ENCODE measurements around the gene MTAP. TPM values are rescaled to one million over a fixed set of nuclear protein-coding genes. Genes with fewer than 3 reads are reported as not detected.
"Not testable (repeated sequence)": the region's sequence is repeated elsewhere in the genome, so short reads cannot be mapped to it uniquely, and the experiment has no call there.

The MTAP gene
- total RNA-seq, 2 experiments from 2014 or later: 17.2 to 17.8 TPM

DNA sequence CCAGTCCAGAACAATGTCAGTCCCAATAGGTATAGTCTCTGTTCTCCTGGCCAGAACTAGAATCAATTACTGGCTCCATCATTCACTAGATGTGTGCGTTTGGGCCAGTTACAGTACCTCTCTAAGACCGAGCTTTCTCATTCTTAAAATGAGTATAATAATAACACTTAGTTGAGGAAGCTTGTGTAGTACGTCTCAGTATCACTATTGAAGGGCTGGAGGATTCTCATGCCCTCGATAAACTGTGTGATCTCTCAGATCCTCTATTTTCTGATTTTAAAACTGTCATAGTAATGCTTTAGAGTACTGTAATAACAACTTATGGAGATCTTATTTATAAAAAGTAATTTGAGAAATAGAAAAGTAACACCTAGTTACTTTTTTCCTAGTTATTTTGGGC lies 141.0 kb downstream of the MTAP start:
- H3K4me3 Mint-ChIP-seq: no peak overlapping the region
- H3K9me3 Mint-ChIP-seq: no peaks in the 10 kb centered on the region
- Histone ChIP-seq H3K27ac (ENCODE audit: low read depth in 1 of 2, low read length in 2 of 2) (no peak overlapping the region), H3K4me1 (ENCODE audit: insufficient read depth, low read length) (no peaks in the 10 kb centered on the region), H3K4me3 (ENCODE audit: low read length) (no peak overlapping the region), H3K27me3 (ENCODE audit: control insufficient read depth in 1 of 2, insufficient read depth in 2 of 2, low read length in 2 of 2) (peaks cover 3 to 5% of the 10 kb centered on the region in 2 experiments), H3K36me3 (ENCODE audit: insufficient read depth, low read length) (no peaks in the 10 kb centered on the region), H3K9me3 (ENCODE audit: control insufficient read depth in 1 of 2, insufficient read depth in 1 of 2, low read length in 2 of 2) (peaks cover 0 to 10% of the 10 kb centered on the region in 2 experiments)
- H3K27ac Mint-ChIP-seq: no peak overlapping the region
- DNase-seq (no peak), ATAC-seq (ENCODE audit: poor library complexity) (no peak)
- H3K36me3 Mint-ChIP-seq (ENCODE audit: low read depth): no peaks in the 10 kb centered on the region
- intact Hi-C loops (cut with DNase I, micrococcal nuclease): no loop called here
- ChIA-PET CTCF (no interaction called here), POLR2A (no interaction called here)
- H3K4me1 Mint-ChIP-seq (ENCODE audit: low read depth): no peaks in the 10 kb centered on the region
- H3K27me3 Mint-ChIP-seq: peaks cover 24% of the 10 kb centered on the region
- TF ChIP-seq CTCF (IDR thresholded peaks at IDR 0.05): no peak

- Mint-ChIP-seq H3K4me1 (ENCODE audit: low read depth) (no peaks in the 10 kb centered on the region), H3K9me3 (no peaks in the 10 kb centered on the region), H3K36me3 (ENCODE audit: low read depth) (no peaks in the 10 kb centered on the region), H3K27ac (no peak overlapping the region), H3K4me3 (no peak overlapping the region), H3K27me3 (peaks cover 24% of the 10 kb centered on the region)
- POLR2A ChIA-PET: no interaction called here
- Histone ChIP-seq H3K36me3 (ENCODE audit: insufficient read depth, low read length) (no peaks in the 10 kb centered on the region), H3K27ac (ENCODE audit: low read depth in 1 of 2, low read length in 2 of 2) (no peak overlapping the region), H3K27me3 (ENCODE audit: control insufficient read depth in 1 of 2, insufficient read depth in 2 of 2, low read length in 2 of 2) (peaks cover 3 to 5% of the 10 kb centered on the region in 2 experiments), H3K4me3 (ENCODE audit: low read length) (no peak overlapping the region), H3K9me3 (ENCODE audit: control insufficient read depth in 1 of 2, insufficient read depth in 1 of 2, low read length in 2 of 2) (peaks cover 0 to 10% of the 10 kb centered on the region in 2 experiments), H3K4me1 (ENCODE audit: insufficient read depth, low read length) (no peaks in the 10 kb centered on the region)
- CTCF ChIA-PET: no interaction called here
- intact Hi-C loops (cut with DNase I, micrococcal nuclease): no loop called here
- no peak for DNase-seq
- ATAC-seq (ENCODE audit: poor library complexity): no peak
- TF ChIP-seq CTCF (IDR thresholded peaks at IDR 0.05): no peak
Measured at GRCh38 chr9:21945606-21946005, 143.2 kb downstream of the MTAP start.

DNA sequence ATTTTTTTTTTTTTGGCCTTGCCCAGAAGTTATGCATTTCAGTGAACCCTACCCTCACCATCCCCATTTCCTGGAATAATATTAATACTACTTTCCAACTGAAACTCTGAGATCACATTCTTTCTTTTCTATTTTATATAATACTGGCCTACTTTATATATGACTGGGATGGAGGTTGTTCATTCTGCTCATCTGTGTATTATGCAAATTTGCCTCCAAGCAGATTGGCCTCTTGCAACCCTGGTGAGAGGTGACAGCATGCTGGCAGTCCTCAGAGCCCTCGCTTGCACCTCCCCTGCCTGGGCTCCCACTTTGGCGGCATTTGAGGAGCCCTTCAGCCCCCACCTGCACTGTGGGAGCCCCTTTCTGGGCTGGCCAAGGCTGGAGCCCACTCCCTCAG lies 156.4 kb downstream of the MTAP start:
- Histone ChIP-seq H3K4me1 (ENCODE audit: insufficient read depth, low read length) (no peaks in the 10 kb centered on the region), H3K36me3 (ENCODE audit: insufficient read depth, low read length) (no peaks in the 10 kb centered on the region), H3K27me3 (ENCODE audit: control insufficient read depth in 1 of 2, insufficient read depth in 2 of 2, low read length in 2 of 2) (peaks cover 12 to 21% of the 10 kb centered on the region in 2 experiments), H3K9me3 (ENCODE audit: control insufficient read depth in 1 of 2, insufficient read depth in 1 of 2, low read length in 2 of 2) (peaks cover 0 to 6% of the 10 kb centered on the region in 2 experiments), H3K27ac (ENCODE audit: low read depth in 1 of 2, low read length in 2 of 2) (no peak overlapping the region), H3K4me3 (ENCODE audit: low read length) (no peak overlapping the region)
- TF ChIP-seq CTCF (IDR thresholded peaks at IDR 0.05): no peak
- H3K27me3 Mint-ChIP-seq: peaks cover 49% of the 10 kb centered on the region
- CTCF ChIA-PET: no interaction called here
- intact Hi-C loops (cut with DNase I, micrococcal nuclease): no loop called here
- H3K4me3 Mint-ChIP-seq: no peak overlapping the region
- DNase-seq (no peak), ATAC-seq (ENCODE audit: poor library complexity) (no peak)
- H3K27ac Mint-ChIP-seq: no peak overlapping the region
- POLR2A ChIA-PET: no interaction called here
- H3K4me1 Mint-ChIP-seq (ENCODE audit: low read depth): no peaks in the 10 kb centered on the region
- no peaks in the 10 kb centered on the region for H3K36me3 Mint-ChIP-seq (ENCODE audit: low read depth)
- H3K9me3 Mint-ChIP-seq: peaks cover 7% of the 10 kb centered on the region

GRCh38 chr9:21959268-21959667 lies 156.8 kb downstream of the MTAP start:
- intact Hi-C loops (cut with DNase I, micrococcal nuclease); CTCF ChIA-PET: not testable (repeated sequence)

More at GRCh38 chr9:21959268-21959667, 156.8 kb downstream of the MTAP start:
- H3K27ac Mint-ChIP-seq; H3K9me3 Mint-ChIP-seq; ATAC-seq (ENCODE audit: poor library complexity); H3K4me3 Mint-ChIP-seq; H3K4me1 Mint-ChIP-seq (ENCODE audit: low read depth); H3K36me3 Mint-ChIP-seq (ENCODE audit: low read depth); H3K27ac ChIP-seq (ENCODE audit: low read depth in 1 of 2, low read length in 2 of 2); H3K36me3 ChIP-seq (ENCODE audit: insufficient read depth, low read length); POLR2A ChIA-PET; DNase-seq; H3K4me1 ChIP-seq (ENCODE audit: insufficient read depth, low read length); H3K4me3 ChIP-seq (ENCODE audit: low read length); H3K9me3 ChIP-seq (ENCODE audit: control insufficient read depth in 1 of 2, insufficient read depth in 1 of 2, low read length in 2 of 2): not testable (repeated sequence)
- H3K27me3 Mint-ChIP-seq: peaks cover 54% of the 10 kb centered on the region
- peaks cover 12 to 26% of the 10 kb centered on the region in 2 experiments for H3K27me3 ChIP-seq (ENCODE audit: control insufficient read depth in 1 of 2, insufficient read depth in 2 of 2, low read length in 2 of 2)
